ENCODE data around the gene RPS3.

Gene RPS3

DNA sequence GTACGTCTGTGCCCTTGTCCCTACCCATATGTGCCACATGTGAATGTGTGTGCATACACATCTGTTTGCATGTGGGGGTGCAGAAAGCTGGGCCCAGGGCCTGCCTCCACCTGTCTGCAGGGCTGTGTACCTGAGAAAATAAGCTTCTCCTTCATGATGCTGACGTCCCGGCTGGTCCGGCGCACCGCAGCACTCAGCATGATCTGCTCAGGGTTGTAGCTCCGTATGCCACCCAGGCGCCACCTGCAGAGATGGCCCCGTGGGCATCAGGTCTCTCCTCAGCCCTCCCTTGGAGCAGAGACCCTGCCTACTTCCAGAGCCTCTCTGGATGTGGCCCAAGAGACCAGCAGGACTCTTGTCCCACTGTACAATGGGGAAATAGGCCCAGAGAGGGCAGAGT is 37.5 kb downstream of the RPS3 start:
- no peak for DNase-seq

DNA sequence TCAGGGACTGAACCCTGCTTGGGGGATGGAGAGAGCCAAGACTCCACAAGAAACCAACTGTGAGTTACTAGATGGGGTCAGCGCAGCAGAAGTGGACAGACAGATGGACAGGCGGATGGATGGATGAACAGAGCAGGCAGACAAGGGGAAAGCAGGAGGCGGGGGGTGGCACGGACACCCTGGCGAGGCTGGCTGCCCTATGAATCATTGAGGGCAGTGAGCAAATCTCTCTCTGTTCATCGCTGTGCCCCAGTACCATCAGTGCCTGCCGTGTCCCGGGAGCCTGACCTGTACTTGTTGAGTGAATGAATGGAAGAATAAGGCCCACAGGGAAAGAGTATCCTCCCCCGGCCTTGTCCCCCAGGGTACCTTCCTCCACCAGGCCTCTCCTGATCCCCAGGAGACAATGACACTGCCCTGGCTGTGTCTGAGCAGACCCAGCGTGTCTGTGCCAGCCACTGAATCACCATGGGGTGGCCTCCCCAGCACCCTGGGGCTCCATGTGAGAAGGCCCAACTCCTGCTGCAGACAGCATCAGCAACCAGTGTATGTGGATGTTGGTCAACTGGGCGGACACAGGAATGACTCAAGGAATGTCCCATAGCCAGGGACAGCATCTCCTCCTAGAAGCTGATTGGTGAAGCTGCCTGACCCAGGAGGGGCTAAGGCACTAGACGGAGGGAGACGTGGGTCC is 38.8 kb downstream of the RPS3 start:
- DNase-seq = no peak

DNA sequence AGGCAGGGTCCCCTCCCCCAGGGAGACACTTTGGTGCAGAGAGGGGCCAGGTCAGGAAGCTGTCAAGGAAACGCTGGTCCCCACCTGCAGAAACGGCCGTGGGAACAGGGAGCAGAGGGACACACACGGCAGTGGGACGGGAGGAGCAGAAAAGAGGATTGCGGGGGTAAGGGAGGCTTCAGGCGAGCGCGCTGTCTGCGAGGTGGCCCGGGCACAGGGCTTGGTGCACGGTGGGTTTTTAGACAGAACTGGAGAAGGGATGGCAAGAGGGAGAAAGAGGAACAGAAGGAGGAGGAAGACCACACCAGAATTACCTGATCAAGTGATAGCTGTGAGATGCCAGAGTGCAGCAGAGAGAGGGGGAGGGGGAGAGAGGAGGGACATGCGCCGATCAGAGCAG is 39.7 kb downstream of the RPS3 start:
- no peak for DNase-seq

DNA sequence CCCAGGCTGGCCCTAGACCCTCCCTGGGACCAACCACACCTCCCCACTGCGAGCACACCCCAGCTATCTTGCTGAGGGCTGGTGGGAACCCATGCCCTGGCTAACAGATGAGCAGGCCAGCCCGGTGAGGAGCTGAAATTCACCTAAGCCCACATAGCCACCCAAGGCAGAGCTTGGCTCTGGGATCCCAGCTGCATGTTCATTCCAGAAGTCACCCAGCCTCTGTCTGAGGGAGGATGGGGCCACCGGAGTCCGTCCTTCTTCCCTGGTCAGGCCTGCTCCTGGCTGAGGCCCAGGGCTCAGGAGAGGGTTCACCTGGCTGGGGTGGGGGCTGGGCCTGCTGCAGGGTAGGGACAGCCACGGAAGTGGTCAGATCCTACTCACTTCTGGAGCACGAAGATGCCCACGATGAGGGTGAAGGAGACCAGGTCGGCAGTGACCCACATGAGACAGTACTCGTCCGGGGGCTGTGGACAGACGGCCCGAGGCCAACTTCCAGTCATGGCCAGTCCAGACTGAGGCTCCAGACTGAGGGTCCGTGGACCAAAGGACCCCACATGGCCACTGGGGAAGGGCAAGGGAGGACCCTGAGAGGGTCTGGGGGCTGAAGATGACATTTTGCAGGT is 40.3 kb downstream of the RPS3 start:
- DNase-seq = no peak

DNA sequence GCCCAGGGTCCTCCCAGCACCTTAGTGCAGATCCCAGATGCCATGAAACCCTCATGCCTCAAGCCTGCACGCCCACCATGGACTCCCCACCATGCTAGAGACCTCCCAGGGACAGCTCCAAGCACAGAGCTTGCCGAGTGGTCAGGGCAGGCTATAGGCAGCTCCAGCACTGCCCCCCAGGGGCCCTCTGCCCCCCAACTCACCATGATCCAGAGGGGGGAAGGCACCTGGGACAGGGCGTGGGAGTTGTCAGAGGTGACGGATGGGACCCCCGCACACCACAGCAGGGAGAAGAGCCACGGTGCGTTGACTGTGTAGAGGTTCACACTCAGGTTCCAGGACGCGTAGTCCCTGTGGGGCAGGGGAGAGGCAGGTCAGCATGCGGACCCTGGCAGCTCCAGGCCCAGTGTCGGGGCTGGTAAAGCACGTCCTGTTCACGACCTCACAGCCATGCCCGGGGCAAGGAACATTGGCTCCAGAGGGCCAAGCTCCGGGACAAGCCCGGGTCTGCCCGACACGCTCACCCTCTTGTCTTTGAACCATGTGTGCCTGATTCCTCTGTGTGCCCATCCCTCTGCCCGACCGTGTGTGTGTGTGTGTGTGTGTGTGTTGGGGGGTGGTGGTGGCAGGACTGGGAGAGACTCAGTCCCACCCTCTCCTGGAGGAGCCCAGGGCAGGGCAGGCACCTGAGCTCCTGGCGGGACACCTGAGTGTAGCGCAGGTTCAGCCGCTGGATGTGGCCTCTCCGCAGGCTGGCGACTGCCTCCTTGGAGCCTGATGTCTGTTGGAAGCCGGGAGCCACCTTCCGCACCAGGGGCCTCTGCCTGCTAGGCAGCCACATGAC is 41.9 kb downstream of the RPS3 start:
- DNase-seq = no peak

DNA sequence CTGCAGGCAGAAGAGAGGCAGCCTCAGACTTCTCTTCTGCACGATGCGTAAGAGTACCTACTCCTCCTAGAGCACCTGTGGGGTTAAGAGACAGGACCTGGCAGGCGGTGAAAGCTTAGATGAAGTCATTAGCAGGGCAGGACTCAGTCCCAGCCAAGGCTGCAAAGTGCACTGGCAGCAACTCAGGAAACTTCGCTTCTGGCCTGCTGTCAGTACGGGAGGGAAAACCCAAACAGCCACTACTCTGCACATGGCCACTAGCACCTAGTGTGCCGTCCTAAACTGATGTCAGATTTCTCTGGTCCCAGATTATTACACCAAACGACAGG is 42.5 kb downstream of the RPS3 start:
- DNase-seq = no peak

DNA sequence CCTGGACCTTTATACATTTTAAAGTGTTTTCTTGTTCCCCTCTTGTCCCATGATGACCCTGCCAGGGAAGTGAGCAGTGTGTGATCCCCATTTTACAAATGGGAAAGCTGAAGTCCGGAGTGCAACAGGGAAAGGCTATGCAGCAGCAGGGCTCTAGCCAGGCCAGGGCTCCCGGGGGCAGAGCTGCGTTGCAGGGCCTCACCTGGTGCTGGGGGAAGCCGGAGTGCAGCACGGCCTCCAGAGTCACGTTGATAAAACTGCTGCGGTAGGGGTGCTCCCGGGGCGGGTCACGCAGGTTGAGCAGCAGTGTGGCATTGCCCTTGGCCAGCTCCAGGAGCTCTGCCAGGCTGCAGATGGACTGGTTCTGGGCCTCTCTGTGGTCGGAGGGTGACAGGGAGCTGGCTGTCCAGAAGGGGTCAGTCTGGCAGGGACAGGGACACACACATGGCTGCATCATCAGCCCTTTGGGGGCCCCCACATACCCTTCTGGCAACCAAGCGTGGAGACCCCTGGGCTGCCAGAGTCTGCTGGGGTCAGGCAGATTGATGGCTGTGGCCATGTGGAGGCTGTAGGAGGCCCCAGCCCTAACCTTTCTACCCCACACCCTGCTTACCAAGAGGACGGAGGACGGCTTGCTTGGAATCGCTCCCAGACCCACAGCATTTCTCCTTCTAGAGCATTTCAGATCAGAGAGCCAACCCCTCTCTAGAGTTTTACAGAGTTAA is 43.0 kb downstream of the RPS3 start:
- DNase-seq = no peak

DNA sequence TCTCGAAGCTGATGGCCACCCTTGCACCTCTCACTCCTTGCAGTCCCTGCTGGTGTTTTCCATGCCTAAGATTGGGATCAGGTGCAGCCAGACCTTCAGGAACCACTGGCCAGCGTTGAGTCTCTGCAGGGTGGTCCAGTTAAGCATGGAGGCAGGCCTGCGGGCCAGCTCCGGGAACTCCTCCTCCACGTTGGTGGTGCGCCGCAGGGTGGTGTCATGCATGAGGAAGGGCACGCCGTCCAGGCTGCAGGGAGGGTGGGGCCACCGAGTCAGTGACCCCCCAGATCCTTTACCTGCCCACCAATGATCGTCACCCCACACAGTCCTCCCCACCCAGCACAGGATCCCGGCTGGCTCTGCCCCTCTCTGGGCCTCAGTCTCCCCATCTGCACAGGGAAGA is 43.7 kb downstream of the RPS3 start:
- no peak for DNase-seq

DNA sequence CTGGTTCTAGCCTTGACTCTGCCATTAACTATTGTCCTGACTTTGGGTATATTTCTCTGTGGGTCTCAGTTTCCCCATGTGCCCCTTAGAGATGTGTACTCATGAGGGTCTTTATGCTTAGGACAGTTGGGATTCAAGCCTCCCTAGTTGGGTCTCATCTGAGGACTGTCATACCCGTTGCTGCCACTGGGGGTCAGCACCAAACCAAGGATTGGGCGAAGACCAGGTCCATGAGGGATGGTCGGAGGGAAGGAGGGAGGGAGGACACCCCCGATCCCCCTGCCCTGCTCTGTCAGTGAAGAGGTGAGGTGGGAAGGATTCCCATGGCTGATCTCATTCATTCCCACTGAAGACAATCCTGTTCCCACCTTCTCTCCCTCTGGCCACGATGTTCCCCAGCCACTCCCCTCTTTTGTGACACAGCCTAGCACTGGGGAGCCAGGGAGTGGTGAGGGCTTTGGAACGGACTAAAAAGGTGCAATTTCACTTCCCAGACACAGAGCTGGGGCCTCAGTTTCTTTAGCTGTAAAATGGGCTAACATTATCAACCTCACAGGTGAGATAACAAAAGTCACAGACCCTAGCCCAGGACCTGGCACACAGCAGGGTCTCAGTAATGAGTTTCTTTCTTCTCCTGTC is 46.1 kb downstream of the RPS3 start:
- no peak for DNase-seq

DNA sequence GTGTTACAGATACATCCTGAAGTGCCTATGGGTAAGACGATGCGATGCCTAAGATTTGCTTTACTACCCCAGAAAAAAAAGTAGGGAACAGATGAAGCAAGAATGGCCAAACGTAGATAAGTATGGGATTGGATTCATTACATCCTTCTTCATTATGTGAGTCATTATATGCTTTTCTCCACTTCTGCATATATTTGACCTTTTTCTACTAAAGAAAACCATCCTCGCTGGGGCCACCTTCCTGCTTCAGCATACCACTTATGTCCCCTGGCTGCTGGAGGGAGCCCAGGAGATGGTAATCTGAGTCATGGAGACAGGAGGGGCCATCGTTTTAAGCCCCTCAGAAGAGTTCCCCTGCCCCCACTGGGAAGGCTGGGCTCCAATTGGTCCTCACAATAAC is 48.1 kb downstream of the RPS3 start:
- DNase-seq = no peak

DNA sequence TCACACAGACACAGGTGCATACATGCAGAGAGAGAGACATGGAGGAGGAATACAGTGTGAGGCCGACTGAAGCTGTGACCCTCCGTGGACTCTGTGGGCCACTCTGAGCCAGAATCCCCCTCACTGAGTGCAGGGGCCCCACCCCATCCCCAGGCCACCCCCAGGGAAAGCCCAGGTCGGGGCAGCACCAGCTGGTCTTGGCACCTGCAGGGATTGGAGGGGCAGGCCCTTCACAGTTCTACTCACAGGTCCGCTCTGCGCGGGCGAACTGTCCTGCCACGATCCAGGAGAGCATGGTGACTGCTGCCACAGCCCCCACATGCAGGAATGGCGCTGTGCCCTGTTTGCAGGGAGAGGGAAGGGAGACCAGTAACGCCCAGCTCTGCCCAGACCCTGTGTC is 50.0 kb downstream of the RPS3 start:
- no peak for DNase-seq

DNA sequence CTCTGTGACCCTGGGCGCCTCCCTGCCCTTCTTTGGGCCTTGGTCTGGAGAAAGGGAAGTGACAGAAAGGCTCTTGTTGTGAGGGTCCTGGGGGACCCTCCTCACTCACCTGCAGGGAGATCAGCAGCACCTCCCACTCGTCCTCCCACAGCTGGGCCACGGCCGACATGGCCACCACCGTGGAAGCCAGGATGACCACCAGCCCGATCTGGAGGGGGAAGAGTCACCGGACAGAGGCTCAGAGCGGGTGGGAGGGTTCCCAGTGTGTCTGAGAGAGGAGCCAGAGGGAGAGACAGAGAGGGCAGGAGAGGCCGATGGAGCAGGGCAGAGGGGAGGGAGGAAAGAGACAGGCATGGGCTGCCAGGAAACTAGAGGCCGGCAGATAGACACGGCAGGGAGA is 50.5 kb downstream of the RPS3 start:
- no peak for DNase-seq

DNA sequence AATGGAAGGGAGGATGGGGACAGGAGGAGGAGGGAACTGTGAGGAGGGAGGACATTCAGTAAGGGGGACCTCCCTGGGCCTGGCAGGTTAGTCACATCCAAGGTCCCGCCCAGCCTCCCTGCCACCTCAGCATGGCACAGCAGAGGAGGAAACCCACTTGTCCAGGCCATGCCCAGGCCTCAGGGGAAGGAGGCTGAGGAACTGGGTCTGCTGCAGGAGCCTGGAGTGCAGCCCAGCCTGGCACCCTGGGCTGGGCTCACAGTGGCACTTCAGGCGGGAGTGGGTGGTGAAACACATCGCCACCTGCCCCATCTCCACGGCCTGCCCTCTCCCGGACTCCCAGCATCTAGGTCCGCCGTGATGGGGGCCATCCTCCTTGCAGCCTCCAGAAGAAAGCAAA is 50.9 kb downstream of the RPS3 start:
- no peak for DNase-seq

DNA sequence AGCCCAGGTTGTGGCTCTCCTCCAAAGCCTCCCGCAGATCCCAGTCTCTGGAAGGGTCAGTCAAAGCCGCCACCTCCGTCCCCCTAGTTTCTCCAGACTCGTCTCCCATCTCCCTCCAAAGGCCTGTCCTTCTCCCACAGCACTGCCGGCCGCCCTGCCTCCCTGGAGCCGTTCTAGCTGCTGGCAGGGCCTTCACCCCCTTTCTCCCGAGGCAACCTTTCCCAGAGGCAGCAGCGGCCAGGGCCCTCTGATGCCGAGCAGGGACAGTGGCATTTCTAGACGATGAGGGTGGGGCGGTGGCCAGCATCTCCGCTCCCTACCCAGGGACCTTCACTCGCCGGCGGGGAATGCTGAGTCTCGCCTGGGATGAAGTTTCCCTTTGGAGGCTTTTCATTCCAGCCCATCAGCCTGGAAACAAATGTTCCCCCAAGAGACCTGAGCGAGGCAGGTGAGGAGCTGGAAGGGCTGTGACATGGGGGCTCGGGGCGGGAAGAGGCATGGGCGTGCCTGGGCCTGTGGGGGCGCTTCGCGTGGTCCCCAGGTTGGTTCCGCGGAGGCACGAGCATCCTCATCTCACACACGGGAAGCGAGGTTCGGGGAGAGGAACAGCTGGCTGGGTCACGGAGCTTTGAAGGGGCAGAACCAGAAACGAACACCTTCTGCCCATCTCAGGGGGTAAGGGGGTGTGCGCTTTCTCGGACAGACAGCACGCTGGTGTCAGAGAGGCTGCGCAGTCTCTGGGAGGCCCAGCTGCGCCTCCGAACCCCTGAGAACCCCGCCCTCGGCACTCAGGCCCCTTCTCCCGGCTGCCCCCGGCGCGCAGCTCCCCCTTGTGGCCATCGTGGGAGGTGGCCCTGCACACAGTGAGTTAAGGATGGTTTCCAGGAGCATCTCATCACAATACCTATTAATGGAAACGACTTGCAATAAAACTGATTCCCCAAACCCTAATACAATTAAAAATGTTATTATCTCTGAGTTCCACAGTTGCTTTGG is 51.8 kb downstream of the RPS3 start:
- DNase-seq = no peak

DNA sequence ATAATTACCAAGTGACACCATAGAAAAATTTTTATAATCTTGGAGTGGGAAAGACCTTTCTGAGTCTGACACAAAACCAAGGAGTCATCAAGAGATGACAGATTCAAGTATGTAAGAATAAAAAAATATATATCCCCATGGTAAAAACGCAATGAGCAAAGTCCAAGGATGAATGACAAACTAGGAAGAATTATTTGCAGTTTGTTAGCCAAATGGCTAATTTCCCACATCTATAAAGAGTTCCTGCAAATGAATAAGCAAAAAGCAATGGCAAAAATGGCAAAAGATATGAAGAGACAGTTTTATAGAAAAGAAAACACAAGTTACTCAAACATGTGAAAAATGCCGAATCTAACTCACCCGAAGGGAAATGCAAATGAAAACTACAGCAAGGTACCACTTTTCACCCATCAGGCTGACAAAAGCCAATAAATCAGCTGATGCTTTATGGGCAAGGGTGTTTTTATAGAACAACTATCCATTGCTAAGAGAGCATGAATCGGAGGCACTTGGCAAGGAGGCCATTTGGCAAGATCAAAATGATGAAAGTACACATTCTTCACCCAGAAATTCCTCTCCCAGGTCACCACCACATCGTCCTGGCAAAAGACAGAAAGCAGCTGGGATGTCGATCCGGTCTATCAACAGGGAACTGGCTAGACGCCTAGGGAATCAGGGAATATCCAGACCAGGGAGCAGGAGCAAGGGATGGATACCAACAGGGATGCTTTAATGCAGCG is 54.8 kb downstream of the RPS3 start:
- DNase-seq = peak; percentile 76

DNA sequence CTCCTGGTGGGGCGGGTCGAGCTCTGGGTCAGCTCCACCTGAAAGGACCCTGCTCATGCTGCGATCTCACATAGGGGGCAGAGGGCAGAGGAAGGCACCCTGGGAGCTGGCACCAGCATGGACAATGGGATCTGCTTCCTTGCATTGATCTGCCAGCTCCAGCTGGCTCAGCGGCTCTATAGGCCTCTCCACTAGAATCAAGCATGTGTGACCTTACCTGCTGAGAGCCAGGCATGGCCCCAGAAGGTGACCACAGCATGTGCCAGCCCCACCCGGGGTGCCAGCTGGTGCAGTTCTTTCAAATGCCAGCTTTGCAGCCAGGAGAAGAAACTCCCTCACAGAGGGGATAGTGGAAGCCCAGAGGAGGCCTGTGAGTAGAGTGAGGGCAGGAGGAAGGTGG is 55.7 kb downstream of the RPS3 start:
- DNase-seq = no peak

Measured in NCI-H446 treated with DMSO at 0.1 percent for 48 hours (cell line).